ENCODE results near the gene ZBTB32.
"Not testable (repeated sequence)": the region's sequence is repeated elsewhere in the genome, so short reads cannot be mapped to it uniquely, and the experiment has no call there.

The ZBTB32 gene, protein sequence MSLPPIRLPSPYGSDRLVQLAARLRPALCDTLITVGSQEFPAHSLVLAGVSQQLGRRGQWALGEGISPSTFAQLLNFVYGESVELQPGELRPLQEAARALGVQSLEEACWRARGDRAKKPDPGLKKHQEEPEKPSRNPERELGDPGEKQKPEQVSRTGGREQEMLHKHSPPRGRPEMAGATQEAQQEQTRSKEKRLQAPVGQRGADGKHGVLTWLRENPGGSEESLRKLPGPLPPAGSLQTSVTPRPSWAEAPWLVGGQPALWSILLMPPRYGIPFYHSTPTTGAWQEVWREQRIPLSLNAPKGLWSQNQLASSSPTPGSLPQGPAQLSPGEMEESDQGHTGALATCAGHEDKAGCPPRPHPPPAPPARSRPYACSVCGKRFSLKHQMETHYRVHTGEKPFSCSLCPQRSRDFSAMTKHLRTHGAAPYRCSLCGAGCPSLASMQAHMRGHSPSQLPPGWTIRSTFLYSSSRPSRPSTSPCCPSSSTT

DNA sequence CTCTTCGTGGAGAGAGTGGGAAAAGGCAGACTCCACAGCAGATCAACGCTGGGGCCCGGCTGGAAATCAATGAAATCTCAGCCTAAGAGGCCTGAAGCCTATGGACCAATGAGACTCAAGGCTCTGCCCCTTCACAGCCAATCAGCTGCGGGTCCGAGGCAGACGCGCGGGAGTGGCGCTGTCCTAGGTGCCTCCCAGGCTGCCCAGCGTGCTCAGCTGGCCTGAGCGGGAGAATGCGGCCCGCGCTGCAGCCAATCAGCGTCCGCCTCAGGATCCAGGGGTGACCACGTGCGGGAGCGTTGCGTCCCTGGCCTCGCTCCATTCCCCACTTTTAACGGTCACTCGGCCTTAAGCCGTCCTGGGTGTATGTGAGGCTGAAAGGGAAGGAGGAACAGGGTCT lies at the start of gene ZBTB32:
Gene ZBTB32 (plus strand): TSS at position 341 of the 400 bp plus-strand sequence. CDS start 10,069 bp downstream, outside the sequence.
- intact Hi-C loops (cut with DNase I; ENCODE audit: low total_unique reads) = no loop called here
- no peaks in the 10 kb centered on the region for H3K9me3 ChIP-seq
- H3K36me3 ChIP-seq = no peaks in the 10 kb centered on the region
- peaks cover 0 to 8% of the 10 kb centered on the region in 2 donors for H3K27me3 ChIP-seq
- no peak within 1 kb of the TSS for H3K27ac ChIP-seq
- no peak within 1 kb of the TSS for H3K4me3 ChIP-seq
- TF ChIP-seq, protein P1, sequence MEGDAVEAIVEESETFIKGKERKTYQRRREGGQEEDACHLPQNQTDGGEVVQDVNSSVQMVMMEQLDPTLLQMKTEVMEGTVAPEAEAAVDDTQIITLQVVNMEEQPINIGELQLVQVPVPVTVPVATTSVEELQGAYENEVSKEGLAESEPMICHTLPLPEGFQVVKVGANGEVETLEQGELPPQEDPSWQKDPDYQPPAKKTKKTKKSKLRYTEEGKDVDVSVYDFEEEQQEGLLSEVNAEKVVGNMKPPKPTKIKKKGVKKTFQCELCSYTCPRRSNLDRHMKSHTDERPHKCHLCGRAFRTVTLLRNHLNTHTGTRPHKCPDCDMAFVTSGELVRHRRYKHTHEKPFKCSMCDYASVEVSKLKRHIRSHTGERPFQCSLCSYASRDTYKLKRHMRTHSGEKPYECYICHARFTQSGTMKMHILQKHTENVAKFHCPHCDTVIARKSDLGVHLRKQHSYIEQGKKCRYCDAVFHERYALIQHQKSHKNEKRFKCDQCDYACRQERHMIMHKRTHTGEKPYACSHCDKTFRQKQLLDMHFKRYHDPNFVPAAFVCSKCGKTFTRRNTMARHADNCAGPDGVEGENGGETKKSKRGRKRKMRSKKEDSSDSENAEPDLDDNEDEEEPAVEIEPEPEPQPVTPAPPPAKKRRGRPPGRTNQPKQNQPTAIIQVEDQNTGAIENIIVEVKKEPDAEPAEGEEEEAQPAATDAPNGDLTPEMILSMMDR (IDR thresholded peaks at IDR 0.05) = no peak
- no peak for DNase-seq
- H3K4me1 ChIP-seq = peaks cover 0 to 15% (median 11%) of the 10 kb centered on the region in 4 donors

DNA sequence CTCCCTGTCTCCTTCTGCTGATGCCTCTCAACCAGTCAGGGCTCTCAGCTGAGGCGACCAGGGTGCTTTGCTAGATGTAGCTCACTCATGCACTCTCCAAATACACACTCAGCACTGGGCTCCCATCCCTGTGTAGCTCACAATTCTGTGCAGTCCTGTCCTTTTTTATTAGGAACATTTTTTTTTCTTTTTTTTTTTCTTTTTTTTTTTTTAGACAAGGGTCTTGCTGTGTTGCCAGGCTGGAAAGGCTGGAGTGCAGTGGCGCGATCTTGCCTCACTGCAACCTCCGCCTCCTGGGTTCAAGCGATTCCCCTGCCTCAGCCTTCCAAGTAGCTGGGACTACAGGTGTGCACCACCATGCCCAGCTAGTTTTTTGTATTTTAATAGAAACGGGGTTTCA lies 49.5 kb upstream of the ZBTB32 start:
- H3K4me1 ChIP-seq; DNase-seq; H3K9me3 ChIP-seq; H3K27ac ChIP-seq; intact Hi-C loops (cut with DNase I; ENCODE audit: low total_unique reads); H3K27me3 ChIP-seq; H3K4me3 ChIP-seq: not testable (repeated sequence)
- H3K36me3 ChIP-seq = peaks cover 70 to 99% (median 85%) of the 10 kb centered on the region in 3 donors

DNA sequence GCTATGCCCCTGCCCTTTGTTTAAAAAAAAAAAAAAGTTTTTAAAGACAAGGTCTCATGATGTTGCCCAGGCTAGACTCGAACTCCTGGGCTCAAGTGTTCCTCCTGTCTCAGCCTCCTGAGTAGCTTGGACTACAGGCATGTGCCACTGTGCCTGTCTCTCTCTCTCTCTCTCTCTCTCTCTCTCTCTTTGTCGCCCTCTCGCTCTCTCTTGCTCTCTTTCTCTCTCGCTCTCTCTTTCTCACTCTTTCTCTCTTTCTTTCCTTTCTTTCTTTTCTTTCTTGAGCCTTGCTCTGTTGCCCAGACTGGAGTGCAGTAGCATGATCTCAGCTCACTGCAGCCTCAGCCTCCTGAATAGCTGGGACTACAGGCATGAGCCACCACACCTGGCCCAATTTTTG lies 48.8 kb upstream of the ZBTB32 start:
- no peak overlapping the region for H3K27ac ChIP-seq
- DNase-seq = no peak
- TF ChIP-seq, protein P1 (IDR thresholded peaks at IDR 0.05) = no peak
- H3K36me3 ChIP-seq = peaks cover 77 to 100% (median 93%) of the 10 kb centered on the region in 3 donors
- H3K4me1 ChIP-seq = no peaks in the 10 kb centered on the region
- H3K27me3 ChIP-seq = no peaks in the 10 kb centered on the region
- intact Hi-C loops (cut with DNase I; ENCODE audit: low total_unique reads) = no loop called here
- no peaks in the 10 kb centered on the region for H3K9me3 ChIP-seq
- no peak overlapping the region for H3K4me3 ChIP-seq

DNA sequence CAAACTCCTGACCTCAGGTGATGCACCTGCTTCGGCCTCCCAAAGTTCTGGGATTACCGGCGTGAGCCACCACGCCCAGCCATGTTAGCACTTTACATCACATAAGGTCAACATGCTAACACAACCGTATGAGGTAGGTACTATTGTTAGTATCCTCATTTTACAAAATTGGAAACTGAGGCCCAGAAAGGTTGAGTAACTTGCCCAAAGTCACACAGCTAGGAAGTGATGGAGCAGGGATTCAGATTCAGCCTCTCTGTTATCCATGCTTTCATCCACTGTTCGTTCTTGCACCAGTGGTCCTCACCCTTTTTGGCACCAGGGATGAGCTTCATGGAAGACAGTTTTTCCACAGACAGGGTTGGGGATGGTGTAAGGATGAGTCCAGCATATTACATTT lies 47.7 kb upstream of the ZBTB32 start:
- H3K27me3 ChIP-seq = no peaks in the 10 kb centered on the region
- H3K4me3 ChIP-seq = no peak overlapping the region
- intact Hi-C loops (cut with DNase I; ENCODE audit: low total_unique reads) = no loop called here
- H3K4me1 ChIP-seq = no peaks in the 10 kb centered on the region
- no peak for DNase-seq
- no peak overlapping the region for H3K27ac ChIP-seq
- TF ChIP-seq, protein P1 (IDR thresholded peaks at IDR 0.05) = no peak
- H3K36me3 ChIP-seq = peaks cover 86 to 100% (median 93%) of the 10 kb centered on the region in 3 donors
- H3K9me3 ChIP-seq = no peaks in the 10 kb centered on the region

DNA sequence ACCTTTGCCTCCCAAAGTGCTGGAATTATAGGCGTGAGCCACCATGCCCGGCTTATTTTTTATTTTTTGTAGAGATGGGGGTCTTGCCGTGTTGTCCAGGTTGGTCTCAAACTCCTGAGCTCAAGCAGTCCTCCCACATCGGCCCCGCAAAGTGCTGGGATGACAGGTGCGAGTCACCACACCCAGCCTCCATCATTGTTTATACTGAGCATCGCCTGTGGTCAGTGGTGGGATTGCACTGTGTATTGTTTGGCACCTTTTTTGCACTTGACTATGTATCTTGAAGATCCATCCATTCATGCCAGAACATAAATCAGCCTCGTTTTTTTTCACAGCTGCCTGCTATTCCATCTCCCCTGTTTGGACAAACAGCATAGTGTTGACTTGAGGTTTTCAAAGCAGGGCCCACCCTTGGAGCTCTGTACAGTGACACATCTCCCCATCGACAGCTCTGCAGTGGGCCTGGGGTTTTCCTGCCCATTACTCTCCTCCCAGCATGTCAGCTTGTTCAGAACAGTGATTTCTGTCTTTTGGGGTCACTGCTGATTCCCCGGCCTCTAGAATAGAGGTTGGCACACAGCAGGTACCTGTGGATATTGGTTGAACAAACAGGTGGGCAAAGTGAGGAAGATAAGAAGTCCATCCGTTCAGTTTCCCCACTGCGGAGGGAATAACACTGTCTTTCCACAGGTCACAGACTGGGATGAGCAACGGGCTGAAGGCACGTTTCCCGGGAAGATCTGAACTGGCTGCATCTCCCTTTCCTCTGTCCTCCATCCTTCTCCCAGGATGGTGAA lies 46.3 kb upstream of the ZBTB32 start:
- Histone ChIP-seq H3K4me3 (no peak overlapping the region), H3K27me3 (no peaks in the 10 kb centered on the region), H3K4me1 (no peaks in the 10 kb centered on the region), H3K27ac (no peak overlapping the region), H3K9me3 (no peaks in the 10 kb centered on the region), H3K36me3 (peaks cover 80 to 95% (median 87%) of the 10 kb centered on the region in 3 donors)
- intact Hi-C loops (cut with DNase I; ENCODE audit: low total_unique reads) = no loop called here
- no peak for DNase-seq
- TF ChIP-seq, protein P1 (IDR thresholded peaks at IDR 0.05) = no peak

DNA sequence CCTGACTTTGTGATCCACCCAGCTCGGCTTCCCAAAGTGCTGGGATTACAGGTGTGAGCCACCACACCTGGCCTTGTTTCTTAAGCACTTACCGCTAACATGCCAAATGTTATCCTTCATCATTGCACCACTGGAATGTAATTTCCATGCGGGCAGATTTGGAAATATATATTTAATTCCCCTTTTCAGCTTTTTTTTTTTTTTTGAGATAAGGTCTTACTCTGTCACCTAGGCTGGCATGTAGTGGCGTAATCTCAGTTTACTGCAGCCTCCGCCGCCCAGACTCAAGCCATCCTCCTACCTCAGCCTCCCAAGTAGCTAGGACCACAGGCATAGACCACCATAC lies 42.4 kb upstream of the ZBTB32 start:
- no peaks in the 10 kb centered on the region for H3K4me1 ChIP-seq
- H3K27me3 ChIP-seq = no peaks in the 10 kb centered on the region
- H3K36me3 ChIP-seq = peaks cover 57 to 71% (median 58%) of the 10 kb centered on the region in 3 donors
- TF ChIP-seq, protein P1 (IDR thresholded peaks at IDR 0.05) = no peak
- intact Hi-C loops (cut with DNase I; ENCODE audit: low total_unique reads) = no loop called here
- H3K4me3 ChIP-seq = no peak overlapping the region
- DNase-seq = no peak
- no peak overlapping the region for H3K27ac ChIP-seq
- H3K9me3 ChIP-seq = no peaks in the 10 kb centered on the region
